Fibroblast of the conjunctiva (primary cell): ENCODE measurements around the gene SLC25A12.
A peak's percentile ranks its signal among the peaks of the same experiment; 100 is the strongest.

Source experiments
- DNase-seq: peaks from one replicate; pipeline ENCODE4 v3.0.0-alpha.2; 2010; ENCODE audit warnings: low read depth

Gene SLC25A12

DNA sequence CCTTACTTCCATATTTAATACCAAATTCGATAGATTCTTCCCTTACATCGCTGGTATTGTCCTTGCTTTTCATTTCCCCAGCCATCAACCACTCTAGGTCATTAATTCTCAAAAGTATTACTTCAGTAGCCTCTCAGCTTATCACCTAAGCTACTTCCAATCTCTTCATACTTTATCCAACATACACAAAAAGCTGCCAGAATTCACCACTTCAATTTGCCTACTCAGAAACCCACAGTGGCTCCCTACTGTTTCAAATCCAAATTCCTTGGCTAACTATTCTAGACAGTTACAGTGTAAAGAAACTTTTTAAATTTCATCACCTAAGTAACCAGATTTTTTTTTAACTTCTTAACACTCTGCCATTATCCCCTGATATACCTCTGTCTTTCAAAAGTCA, 4.7 kb downstream of the SLC25A12 start:
- DNase-seq = no peak

DNA sequence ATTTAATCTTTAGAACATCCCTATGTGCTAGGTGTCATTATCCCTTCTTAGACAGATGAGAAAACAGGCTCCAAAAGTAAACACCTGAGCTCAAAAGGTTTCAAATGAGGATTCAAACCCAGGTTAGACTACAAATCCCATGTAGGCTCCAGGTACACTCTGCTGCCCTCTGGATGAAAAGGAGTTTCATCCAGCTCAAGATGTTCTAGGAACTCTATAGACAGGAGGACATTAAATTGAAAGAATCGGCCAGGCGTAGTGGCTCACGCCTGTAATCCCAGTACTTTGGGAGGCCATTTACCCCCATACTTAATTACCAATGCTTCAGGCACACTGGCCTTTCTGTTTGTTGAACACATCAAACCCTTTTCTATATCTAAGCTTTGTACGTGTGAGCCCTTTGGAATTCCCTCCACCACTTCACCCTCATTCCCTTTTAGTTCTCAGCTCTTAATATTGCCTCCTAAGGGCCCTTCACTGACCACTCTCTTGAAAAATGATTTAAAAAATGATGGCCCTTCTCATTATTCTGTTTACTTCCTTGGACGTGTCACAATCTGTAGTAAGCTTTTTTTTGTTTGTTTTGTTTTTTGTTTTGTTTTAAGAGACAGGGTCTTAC, 10.7 kb downstream of the SLC25A12 start:
- no peak for DNase-seq

DNA sequence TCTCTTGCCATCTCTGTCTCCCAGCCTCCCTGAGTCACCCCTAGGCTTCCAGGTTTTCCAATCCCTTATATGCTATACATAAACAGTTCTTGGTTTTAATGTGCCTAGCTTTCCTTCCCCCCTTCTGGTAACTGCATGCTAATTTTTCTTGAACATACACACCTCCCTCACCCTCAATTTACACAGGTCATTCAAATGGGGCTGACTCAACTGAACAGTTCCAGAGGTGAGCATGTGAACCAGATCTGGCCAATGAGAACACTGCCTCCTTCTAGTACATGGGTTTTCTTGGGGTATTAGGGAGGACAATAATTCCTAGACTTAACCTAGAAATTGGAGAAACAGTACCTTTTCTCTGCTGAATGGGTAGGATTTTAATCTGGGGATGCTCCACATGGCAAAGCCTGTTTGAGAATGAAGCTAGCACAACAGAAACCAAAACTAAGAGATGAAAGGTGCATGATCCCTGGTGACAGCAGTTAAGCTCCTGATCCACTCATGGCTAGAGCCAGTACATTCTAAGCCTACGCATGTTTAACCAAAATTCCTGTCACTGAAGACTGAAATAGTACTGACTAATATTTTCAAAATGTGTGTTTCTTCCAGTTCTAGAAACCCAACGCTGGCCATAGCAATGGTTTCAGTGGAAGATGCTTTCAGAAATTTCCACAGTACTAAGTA, 11.8 kb downstream of the SLC25A12 start:
- no peak for DNase-seq

DNA sequence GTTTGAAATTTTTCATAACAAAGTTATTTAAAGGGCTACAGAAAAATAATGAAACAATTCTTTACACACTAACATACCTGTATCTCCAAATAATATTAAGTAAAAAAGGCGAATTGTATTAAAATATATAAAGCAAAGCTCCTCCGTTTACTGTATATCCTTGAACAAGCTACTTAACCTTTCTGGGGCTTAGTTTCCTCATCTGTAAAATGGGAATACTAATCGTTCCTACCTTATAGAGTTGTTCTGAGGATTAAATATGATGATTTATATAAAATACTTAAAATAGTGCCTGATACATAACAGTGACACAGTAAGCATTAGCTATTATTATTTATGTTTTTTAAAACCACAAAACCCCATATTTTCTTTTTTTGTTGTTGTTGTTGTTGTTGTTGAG, 13.3 kb downstream of the SLC25A12 start:
- no peak for DNase-seq

DNA sequence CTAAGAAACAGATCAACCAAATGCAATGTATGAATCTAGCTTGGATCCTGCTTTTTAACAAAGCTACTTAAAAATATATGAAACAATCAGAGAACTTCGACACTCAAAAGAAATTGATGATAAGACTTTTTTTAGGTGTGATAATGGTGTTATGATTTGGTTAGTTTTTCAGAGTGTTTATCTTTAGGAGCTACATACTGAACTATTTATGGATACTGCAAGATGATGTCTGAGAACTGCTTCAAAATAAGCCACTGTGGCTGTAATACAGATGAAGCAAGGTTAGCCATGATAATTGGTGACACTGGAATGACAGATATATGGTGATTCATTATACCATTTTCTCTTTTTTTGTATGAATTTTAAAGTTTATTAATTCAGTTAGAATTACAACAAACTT, 14.2 kb downstream of the SLC25A12 start:
- DNase-seq = no peak

- DNase-seq = peak; percentile 24
These were observed 15.5 kb downstream of the SLC25A12 start for GRCh38 chr2:171878481-171878993.

DNA sequence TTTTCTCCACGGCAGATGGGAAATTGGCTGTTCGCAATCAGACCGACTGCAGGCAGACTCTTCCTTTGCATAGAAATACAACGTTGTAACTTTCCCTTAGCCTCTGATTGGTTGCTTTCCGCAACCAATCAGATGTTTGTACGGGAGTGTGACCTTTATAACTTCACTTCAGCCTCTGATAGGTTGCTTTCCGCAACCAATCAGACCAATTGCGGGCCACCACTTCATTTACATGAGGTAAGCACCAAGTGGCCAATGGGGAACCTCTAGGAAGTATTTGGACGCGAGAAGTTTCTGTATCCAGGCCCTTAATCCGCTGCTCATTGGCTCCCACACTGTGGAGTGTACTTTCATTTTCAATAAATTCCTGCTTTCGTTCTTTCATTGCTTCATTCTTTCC, 19.1 kb downstream of the SLC25A12 start:
- no peak for DNase-seq

DNA sequence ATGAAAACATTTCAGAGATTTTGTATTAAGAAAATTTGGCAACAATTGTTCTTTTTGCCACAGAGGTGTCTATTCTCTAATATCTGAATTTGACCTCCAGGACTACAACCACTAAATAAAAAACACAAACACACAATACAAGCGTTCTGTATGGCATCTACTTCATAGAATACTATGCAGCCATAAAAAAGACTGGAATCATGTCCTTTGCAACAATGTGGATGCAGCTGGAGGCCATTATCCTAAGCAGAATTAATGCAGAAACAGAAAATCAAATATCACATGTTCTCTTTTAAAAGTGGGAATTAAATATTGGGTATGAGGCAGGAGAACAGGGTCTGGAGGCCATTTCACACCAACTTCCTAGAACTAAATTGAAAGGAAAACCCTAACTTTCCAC, 19.5 kb downstream of the SLC25A12 start:
- no peak for DNase-seq

DNA sequence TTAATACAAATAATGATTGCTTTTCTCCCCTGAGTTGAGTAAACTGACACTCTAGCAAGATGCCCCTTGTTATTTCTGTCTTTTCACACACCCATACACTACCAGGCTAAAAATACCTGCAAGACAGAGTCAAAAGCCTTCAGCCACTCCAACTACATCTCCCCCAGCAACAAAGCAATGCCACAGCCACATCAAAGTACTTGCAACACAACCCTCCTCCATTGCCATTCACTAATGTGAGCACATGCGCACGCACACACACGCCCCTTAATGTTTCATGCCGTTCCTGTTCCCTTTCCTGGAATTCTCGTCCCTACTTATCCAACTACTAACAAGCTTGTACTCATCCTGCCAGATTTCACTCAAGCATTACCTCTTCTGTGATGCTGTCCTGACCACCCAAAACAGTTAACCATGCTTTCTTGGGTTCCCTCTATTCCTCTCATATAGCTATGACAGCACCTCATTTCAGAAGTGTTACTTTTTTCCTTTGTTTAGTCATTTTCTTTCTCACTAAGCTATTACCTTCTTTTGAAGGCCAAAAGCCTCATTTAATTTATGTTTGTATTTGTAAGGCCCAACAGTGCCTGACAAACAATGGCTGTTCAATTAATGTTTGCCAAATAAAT, 29.6 kb downstream of the SLC25A12 start:
- DNase-seq = no peak

DNA sequence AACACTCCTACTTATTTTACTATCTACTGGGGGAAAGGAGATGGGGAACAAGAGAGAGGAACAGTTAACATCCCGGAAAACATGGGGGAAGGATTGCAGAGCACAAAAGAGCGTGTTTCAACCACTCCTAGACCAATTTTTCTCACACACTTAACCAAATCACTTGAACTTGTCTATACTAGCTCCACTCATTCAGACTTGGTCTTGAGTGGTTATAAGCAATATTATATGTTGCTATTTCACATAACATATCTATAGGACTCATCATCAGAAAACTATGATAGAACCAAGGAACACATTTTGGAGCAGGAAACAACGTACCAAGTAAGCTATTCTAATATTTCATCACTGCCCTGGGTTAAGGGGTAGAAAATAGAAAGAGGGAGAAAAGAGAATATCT, 31.5 kb downstream of the SLC25A12 start:
- no peak for DNase-seq

GRCh38 chr2:171858397-171858958, 35.6 kb downstream of the SLC25A12 start:
- no peak for DNase-seq

DNA sequence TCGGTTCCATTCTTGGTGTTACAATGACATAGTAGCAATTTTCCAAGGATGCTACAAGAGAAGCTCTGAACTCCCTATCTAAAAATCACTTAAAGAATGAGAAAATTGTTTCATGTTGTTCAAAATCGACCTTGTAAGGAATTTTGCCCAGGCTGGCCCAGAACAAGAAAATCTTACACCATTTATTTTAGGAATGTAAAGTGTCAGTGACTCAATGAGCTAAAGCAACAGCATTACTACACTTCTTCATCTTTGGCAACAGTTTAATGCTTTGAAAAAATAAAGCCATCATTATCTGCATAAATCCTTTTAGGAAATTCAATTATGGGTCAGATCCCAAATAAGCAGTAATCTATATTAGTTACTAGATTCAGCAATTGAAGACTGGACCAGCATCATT, 38.6 kb downstream of the SLC25A12 start:
- DNase-seq = no peak

DNA sequence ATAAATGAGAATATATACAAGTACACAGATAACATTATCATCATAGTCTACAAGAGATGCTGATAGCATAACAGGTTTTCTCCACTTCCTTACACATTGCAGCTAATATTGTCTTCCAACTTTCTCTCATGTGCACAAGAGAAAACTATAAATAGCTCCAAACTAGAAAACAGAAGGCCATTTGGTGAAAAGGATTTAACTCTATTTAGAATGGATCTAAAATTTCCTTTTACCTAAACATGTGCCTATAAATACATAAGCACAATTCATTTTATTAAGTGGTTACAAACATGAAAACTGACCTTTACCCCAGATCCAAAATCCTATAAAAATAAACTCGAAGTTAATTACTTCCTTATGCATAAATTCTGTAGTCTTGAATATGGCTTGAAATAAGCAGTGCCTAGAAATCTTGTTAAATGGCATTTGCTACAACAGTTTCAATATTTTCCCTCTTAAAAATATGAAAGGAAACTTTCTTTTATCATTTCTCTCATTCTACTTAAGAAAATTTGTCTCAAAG, 41.6 kb downstream of the SLC25A12 start:
- DNase-seq = no peak

DNA sequence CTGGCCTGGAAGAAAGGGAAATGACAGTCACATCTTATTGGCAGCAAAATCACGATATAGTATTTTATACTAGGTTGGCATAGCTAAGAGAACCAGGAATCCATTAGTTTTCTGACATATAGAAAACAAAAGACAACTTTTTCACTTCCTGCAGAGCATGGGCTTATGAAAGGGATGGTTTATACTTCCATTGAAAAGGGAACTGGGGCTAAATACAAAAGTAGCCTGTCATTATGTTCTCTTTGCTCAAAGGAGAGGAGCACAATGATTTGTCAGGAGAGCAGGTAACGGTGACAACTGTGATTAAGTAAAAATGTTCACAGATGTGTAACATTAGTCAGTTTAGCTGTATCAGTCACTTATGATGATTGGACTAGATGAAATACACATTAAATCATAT, 46.4 kb downstream of the SLC25A12 start:
- DNase-seq = no peak

DNA sequence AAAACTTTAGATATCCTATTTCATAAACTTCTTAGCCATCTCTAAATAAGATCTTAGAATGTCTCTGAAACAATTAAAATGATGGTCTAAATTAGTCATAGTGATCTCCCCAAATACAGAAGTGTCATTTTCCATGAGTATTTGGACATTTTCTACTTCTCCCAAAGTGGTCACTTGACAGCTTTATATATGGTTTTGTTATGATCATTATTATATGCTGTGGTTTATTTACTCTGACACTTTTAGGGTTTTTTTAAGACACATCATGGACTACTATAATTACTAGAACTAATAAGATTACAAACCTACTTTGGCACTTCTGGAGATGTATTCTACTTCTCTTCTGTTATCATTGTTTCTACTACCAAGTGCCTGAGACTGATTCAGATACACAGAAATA, 47.1 kb downstream of the SLC25A12 start:
- DNase-seq = no peak

- DNase-seq = no peak
These were observed 52.0 kb downstream of the SLC25A12 start for GRCh38 chr2:171841996-171842395.

DNA sequence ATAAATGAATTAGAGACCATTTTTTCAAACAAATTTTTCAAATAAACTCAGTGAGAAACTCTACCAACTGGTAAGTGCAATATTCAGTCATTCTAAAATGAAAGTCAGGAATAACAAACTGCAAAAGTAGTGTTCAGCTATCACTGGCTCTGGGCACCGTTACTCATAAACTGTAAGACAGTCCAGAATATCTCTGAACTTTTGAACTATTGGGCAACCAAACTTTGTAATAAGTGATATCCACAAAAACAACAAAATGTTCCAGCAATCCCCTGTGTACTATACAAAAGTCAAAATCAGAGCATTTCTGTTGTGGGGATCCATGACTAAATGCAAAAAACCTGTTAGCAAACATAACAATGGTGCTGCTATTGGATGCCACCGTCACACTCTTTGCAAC, 56.3 kb downstream of the SLC25A12 start:
- DNase-seq = peak; percentile 12

- DNase-seq = peak; percentile 74
These were observed 57.7 kb downstream of the SLC25A12 start for GRCh38 chr2:171836146-171836910.

DNA sequence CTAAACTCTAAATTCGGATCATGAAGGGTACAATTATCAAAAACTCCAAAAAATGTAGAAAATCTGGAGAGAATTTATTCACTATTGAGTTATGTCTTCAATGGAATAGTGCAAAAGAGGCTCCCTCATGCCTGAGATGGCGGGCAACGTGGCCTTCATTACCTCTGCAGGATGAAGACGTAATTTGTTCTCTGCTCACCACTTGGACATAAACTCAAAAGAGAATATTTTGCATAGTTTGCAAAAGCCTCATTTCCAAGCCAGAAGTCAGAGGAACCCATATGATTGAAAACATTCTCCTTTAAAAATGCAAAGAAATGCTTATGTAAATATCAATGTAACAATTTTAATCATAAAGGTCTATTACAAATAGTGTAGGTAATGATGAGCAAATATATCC, 58.7 kb downstream of the SLC25A12 start:
- peak; percentile 23 for DNase-seq

DNA sequence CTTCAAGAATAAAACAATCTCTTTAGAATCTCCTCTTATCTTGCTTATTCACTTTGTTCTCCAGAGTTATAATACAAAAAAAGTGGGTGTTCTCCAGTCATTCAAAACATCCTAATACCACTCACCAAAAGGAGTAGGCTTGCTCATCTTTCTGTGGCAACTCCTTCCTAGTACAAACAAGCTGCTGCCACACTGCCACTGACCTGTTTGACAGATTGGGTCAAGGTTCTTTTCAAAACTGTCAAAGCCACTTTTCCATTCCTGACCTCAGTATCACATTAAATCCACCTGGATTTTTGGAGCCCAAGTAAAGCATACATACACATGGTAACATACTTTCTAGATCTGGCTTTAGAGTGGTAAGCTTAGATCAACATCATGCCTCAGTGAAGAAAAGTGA, 59.8 kb downstream of the SLC25A12 start:
- no peak for DNase-seq

DNA sequence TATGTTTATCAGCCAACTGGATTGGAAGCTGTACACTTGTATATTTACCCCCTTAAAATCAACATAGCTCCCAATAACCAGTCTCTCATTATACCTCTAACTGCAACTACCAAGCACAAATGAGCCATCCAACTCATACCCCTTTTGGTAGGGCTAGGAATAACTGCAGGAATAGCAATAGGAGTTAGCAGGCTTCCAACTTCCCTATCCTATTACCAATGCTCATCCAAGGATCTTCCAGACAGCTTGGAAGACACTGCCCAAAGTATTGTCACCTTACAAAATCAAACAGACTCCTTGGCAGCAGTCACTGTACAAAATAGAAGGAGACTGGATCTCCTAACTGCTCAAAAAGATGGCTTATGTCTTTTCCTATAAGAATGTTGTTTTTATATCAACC, 61.6 kb downstream of the SLC25A12 start:
- DNase-seq = no peak

DNA sequence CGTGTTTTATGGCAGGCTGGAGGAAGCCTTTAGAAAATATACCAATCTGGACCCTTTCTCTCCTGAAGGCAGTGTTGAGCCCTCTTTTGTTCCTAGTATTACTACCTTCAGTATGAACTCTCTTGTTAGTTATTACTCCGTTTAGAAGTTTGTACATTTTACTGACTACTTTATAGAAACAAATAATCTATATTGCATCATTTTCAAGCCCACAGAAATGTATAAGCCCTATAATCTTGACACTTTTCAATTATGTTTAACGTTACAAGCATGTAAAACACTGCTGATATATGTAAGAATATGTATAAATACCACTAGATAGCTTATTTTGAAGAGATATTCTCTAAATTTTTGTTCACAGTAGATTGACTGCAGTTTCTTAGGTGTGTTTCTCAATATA, 64.0 kb downstream of the SLC25A12 start:
- DNase-seq = no peak
